ENCODE results near the gene XPNPEP2. TPM values are rescaled to one million over a fixed set of nuclear protein-coding genes. Genes with fewer than 3 reads are reported as not detected.

Gene XPNPEP2
- total RNA-seq, 2 donors from 2014 or later: 2.7 to 4.2 TPM

GRCh38 chrX:129700536-129700935 is 38.2 kb upstream of the XPNPEP2 start:
- Histone ChIP-seq H3K4me3 (no peak overlapping the region), H3K36me3 (no peaks in the 10 kb centered on the region), H3K27me3 (replicated peaks; ENCODE audit: insufficient read depth) (no peaks in the 10 kb centered on the region), H3K9me3 (no peaks in the 10 kb centered on the region), H3K4me1 (ENCODE audit: control insufficient read depth in 1 of 2, low read depth in 2 of 2) (peaks cover 0 to 11% of the 10 kb centered on the region in 2 donors), H3K27ac (peak overlapping the region in 1 of 2 donors; percentile 76)
- DNase-seq (ENCODE audit: low spot score): no peak
- ATAC-seq (ENCODE audit: insufficient number of reproducible peaks, low FRiP score, low read depth): no peak
- TF ChIP-seq CTCF (IDR thresholded peaks at IDR 0.05): no peak

GRCh38 chrX:129701624-129702069 is 37.1 kb upstream of the XPNPEP2 start:
- ATAC-seq (ENCODE audit: insufficient number of reproducible peaks, low FRiP score, low read depth) (peak; percentile 92), DNase-seq (ENCODE audit: low spot score) (peak; percentile 20)
- Histone ChIP-seq H3K27me3 (replicated peaks; ENCODE audit: insufficient read depth) (no peaks in the 10 kb centered on the region), H3K4me3 (no peak overlapping the region), H3K9me3 (no peaks in the 10 kb centered on the region), H3K27ac (peak overlapping the region; percentile 22 to 76), H3K36me3 (no peaks in the 10 kb centered on the region), H3K4me1 (ENCODE audit: control insufficient read depth in 1 of 2, low read depth in 2 of 2) (peaks cover 0 to 17% of the 10 kb centered on the region in 2 donors)
- TF ChIP-seq CTCF (IDR thresholded peaks at IDR 0.05): no peak

- H3K4me1 ChIP-seq (ENCODE audit: control insufficient read depth in 1 of 2, low read depth in 2 of 2): peaks cover 0 to 20% of the 10 kb centered on the region in 2 donors
- H3K27ac ChIP-seq: no peak overlapping the region
- H3K36me3 ChIP-seq: no peaks in the 10 kb centered on the region
- no peak overlapping the region for H3K4me3 ChIP-seq
- DNase-seq (ENCODE audit: low spot score) (no peak), ATAC-seq (ENCODE audit: insufficient number of reproducible peaks, low FRiP score, low read depth) (no peak)
- H3K9me3 ChIP-seq: no peaks in the 10 kb centered on the region
- no peak for TF ChIP-seq CTCF (IDR thresholded peaks at IDR 0.05)
- H3K27me3 ChIP-seq (replicated peaks; ENCODE audit: insufficient read depth): no peaks in the 10 kb centered on the region
These were observed 34.3 kb upstream of the XPNPEP2 start for GRCh38 chrX:129704491-129704890.

- peaks cover 0 to 20% of the 10 kb centered on the region in 2 donors for H3K4me1 ChIP-seq (ENCODE audit: control insufficient read depth in 1 of 2, low read depth in 2 of 2)
- no peak overlapping the region for H3K4me3 ChIP-seq
- no peaks in the 10 kb centered on the region for H3K27me3 ChIP-seq (replicated peaks; ENCODE audit: insufficient read depth)
- ATAC-seq (ENCODE audit: insufficient number of reproducible peaks, low FRiP score, low read depth) (no peak), DNase-seq (ENCODE audit: low spot score) (no peak)
- TF ChIP-seq CTCF (IDR thresholded peaks at IDR 0.05): no peak
- no peak overlapping the region for H3K27ac ChIP-seq
- no peaks in the 10 kb centered on the region for H3K36me3 ChIP-seq
- no peaks in the 10 kb centered on the region for H3K9me3 ChIP-seq
These were observed 33.3 kb upstream of the XPNPEP2 start for GRCh38 chrX:129705377-129705925.

- no peak overlapping the region for H3K4me3 ChIP-seq
- DNase-seq (ENCODE audit: low spot score) (no peak), ATAC-seq (ENCODE audit: insufficient number of reproducible peaks, low FRiP score, low read depth) (no peak)
- H3K9me3 ChIP-seq: no peaks in the 10 kb centered on the region
- H3K36me3 ChIP-seq: no peaks in the 10 kb centered on the region
- TF ChIP-seq CTCF (IDR thresholded peaks at IDR 0.05): no peak
- peaks cover 0 to 15% of the 10 kb centered on the region in 2 donors for H3K4me1 ChIP-seq (ENCODE audit: control insufficient read depth in 1 of 2, low read depth in 2 of 2)
- no peak overlapping the region for H3K27ac ChIP-seq
- no peaks in the 10 kb centered on the region for H3K27me3 ChIP-seq (replicated peaks; ENCODE audit: insufficient read depth)
These were observed 32.8 kb upstream of the XPNPEP2 start for GRCh38 chrX:129705988-129706387.
